KMS-11 (cell line): Measurements from ENCODE around the gene PCSK2.

Experiments
- H2AFZ ChIP-seq: fragments of 200-600 bp; sonication (generic); 2 replicates; pipeline ENCODE4 v1.6.1; 2016; ENCODE audit warnings: antibody characterized with exemption, mixed run types, low read depth
- H3K27ac ChIP-seq: fragments of 200-600 bp; sonication (generic); 2 replicates; pipeline ENCODE4 v1.6.1; 2016; ENCODE audit warnings: mild to moderate bottlenecking, mixed run types
- H3K27me3 ChIP-seq: fragments of 200-600 bp; sonication (generic); 2 replicates; pipeline ENCODE4 v1.6.1; 2017; ENCODE audit warnings: mild to moderate bottlenecking, low read depth, mixed run types, moderate library complexity; ENCODE audit not compliant: insufficient read depth
- H3K36me3 ChIP-seq: fragments of 200-600 bp; sonication (generic); 2 replicates; pipeline ENCODE4 v1.6.1; 2017; ENCODE audit warnings: mild to moderate bottlenecking, mixed run types; ENCODE audit not compliant: insufficient read depth
- H3K4me1 ChIP-seq: fragments of 200-600 bp; sonication (generic); 2 replicates; pipeline ENCODE4 v1.6.1; 2016; ENCODE audit warnings: mild to moderate bottlenecking, low read depth, mixed run types; ENCODE audit not compliant: poor library complexity, severe bottlenecking
- H3K4me2 ChIP-seq: fragments of 200-600 bp; sonication (generic); 2 replicates; pipeline ENCODE4 v1.7.0; 2016; ENCODE audit warnings: mild to moderate bottlenecking, mixed run types
- H3K4me3 ChIP-seq: fragments of 200-600 bp; sonication (generic); IDR thresholded peaks from 2 replicates; pipeline ENCODE4 v1.6.1; 2017; ENCODE audit warnings: low read depth, low read length, mixed read lengths; ENCODE audit not compliant: insufficient read depth
- H3K79me2 ChIP-seq: fragments of 200-600 bp; sonication (generic); 2 replicates; pipeline ENCODE4 v1.6.1; 2016; ENCODE audit warnings: low read depth, mixed run types; ENCODE audit not compliant: insufficient read depth
- H3K9ac ChIP-seq: fragments of 200-600 bp; sonication (generic); 2 replicates; pipeline ENCODE4 v1.6.1; 2016; ENCODE audit warnings: mild to moderate bottlenecking, mixed run types
- H4K20me1 ChIP-seq: fragments of 200-600 bp; sonication (generic); 2 replicates; pipeline ENCODE4 v1.6.1; 2016; ENCODE audit warnings: mild to moderate bottlenecking, mixed run types; ENCODE audit not compliant: insufficient read depth
- TF ChIP-seq, protein P1 (sequence below): fragments of 200-600 bp; sonication (generic); conservative IDR thresholded peaks from 2 replicates; pipeline ENCODE4 v1.6.1; 2017; ENCODE audit warnings: low read depth, mild to moderate bottlenecking, antibody characterized with exemption, low read length, moderate library complexity, mixed read lengths

The PCSK2 gene

DNA sequence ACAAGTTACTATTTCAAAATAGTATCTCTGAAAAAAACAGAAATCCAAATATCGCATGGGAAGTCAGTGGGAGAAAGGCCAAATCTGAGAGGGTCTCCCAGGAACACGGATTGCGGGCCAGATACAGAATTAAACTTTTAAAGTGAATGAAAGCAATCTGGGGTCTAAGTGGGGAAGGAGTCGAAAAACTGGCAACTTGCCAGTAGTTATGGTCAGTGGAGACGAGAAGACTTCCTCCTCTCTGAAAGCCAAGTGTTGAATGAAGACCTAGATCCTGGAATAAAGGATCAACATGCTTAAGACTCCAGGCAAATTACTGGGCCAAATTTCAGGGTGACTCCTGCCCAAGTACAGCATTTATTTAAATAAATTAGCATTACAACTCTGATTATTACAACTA lies 180.7 kb downstream of the PCSK2 start:
- TF ChIP-seq, protein P1, sequence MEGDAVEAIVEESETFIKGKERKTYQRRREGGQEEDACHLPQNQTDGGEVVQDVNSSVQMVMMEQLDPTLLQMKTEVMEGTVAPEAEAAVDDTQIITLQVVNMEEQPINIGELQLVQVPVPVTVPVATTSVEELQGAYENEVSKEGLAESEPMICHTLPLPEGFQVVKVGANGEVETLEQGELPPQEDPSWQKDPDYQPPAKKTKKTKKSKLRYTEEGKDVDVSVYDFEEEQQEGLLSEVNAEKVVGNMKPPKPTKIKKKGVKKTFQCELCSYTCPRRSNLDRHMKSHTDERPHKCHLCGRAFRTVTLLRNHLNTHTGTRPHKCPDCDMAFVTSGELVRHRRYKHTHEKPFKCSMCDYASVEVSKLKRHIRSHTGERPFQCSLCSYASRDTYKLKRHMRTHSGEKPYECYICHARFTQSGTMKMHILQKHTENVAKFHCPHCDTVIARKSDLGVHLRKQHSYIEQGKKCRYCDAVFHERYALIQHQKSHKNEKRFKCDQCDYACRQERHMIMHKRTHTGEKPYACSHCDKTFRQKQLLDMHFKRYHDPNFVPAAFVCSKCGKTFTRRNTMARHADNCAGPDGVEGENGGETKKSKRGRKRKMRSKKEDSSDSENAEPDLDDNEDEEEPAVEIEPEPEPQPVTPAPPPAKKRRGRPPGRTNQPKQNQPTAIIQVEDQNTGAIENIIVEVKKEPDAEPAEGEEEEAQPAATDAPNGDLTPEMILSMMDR, result no peak

DNA sequence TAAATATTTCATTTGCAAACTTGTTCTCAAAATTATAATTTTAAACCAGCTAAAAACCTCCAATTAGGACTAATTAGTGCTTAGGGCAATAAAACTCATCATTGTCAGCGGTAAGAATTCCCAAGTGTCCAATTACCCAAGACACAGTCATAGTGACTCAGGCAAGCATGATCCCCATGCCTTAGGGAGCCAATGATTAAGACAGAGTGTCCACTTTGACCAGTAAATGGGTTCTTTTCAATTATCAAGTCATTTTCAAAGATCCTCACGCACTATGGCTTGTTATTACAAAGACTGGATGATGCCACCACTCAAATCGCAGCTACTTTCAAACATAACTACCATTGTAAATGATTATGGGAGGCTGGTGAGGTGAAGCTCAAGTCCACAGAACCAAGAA lies 190.4 kb downstream of the PCSK2 start:
- no peaks in the 10 kb centered on the region for H3K27me3 ChIP-seq
- no peaks in the 10 kb centered on the region for H3K79me2 ChIP-seq
- no peaks in the 10 kb centered on the region for H4K20me1 ChIP-seq
- no peak overlapping the region for H3K9ac ChIP-seq
- no peaks in the 10 kb centered on the region for H3K4me1 ChIP-seq
- TF ChIP-seq, protein P1, result no peak
- no peak overlapping the region for H2AFZ ChIP-seq
- H3K27ac ChIP-seq, result no peak overlapping the region
- no peak overlapping the region for H3K4me2 ChIP-seq
- H3K36me3 ChIP-seq, result no peaks in the 10 kb centered on the region
- H3K4me3 ChIP-seq, result no peak overlapping the region

More for the DNA sequence above, 180.7 kb downstream of the PCSK2 start:
- no peaks in the 10 kb centered on the region for H4K20me1 ChIP-seq
- H3K4me1 ChIP-seq, result no peaks in the 10 kb centered on the region
- H3K4me2 ChIP-seq, result no peak overlapping the region
- H2AFZ ChIP-seq, result no peak overlapping the region
- no peaks in the 10 kb centered on the region for H3K36me3 ChIP-seq
- no peak overlapping the region for H3K9ac ChIP-seq
- no peak overlapping the region for H3K4me3 ChIP-seq
- H3K27ac ChIP-seq, result no peak overlapping the region
- no peaks in the 10 kb centered on the region for H3K27me3 ChIP-seq
- no peaks in the 10 kb centered on the region for H3K79me2 ChIP-seq

DNA sequence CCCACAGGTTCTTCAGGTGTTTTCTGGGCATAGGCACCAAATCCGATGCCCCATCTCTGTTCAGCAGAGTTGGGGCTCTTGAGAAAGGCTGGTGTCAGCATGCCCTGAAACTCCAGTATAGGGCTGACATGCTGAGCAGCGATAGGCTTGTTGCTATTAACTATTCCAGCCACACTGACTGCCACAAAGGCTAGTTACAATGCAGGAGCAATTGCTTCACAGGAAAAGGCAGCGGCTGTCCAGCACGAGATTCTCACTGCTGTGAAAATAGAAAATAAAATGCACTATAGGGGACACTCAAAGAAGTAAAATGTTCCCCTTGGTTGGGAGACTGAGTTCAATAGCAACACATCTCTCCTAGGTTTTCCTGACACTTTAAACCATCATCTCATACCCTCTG lies 191.9 kb downstream of the PCSK2 start:
- H4K20me1 ChIP-seq, result no peaks in the 10 kb centered on the region
- TF ChIP-seq, protein P1, result no peak

DNA sequence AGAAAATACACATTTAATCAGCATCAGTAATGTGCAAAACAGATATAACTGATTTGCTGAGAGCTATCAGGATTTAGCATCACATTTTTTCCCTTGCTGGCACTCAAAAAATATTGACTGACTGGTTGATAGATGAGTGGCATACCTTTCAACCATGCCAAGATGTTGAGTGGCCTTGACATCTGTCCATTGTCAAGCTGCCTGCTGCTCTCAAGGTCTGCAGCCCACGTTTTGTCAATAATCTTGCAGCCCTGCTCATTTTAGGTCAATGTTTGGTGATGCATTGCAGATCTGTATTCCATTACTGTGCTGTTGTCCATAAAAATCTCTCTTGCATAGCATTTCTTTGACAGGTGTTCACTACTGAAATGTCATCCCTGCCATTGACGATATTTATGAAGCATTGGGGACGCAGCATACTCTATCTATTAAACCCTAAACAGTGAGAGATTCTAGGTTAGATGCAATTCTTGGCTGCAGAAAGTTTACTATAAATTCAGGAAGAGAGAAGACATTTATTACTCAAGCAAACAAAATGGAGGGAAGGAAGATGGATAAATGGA lies 192.7 kb downstream of the PCSK2 start:
- H3K79me2 ChIP-seq, result no peaks in the 10 kb centered on the region
- H4K20me1 ChIP-seq, result no peaks in the 10 kb centered on the region
- H2AFZ ChIP-seq, result no peak overlapping the region
- TF ChIP-seq, protein P1, result no peak
- no peak overlapping the region for H3K9ac ChIP-seq
- no peaks in the 10 kb centered on the region for H3K4me1 ChIP-seq
- H3K4me3 ChIP-seq, result no peak overlapping the region
- H3K27ac ChIP-seq, result no peak overlapping the region
- no peaks in the 10 kb centered on the region for H3K27me3 ChIP-seq
- no peak overlapping the region for H3K4me2 ChIP-seq
- H3K36me3 ChIP-seq, result no peaks in the 10 kb centered on the region

More for the DNA sequence above, 191.9 kb downstream of the PCSK2 start:
- H3K4me2 ChIP-seq, result no peak overlapping the region
- H3K4me1 ChIP-seq, result no peaks in the 10 kb centered on the region
- H2AFZ ChIP-seq, result no peak overlapping the region
- H3K9ac ChIP-seq, result no peak overlapping the region
- no peak overlapping the region for H3K27ac ChIP-seq
- no peaks in the 10 kb centered on the region for H3K27me3 ChIP-seq
- H3K79me2 ChIP-seq, result no peaks in the 10 kb centered on the region
- H3K36me3 ChIP-seq, result no peaks in the 10 kb centered on the region
- no peak overlapping the region for H3K4me3 ChIP-seq
